Fibroblast of lung (primary cell): ENCODE results near the gene KIRREL3.

Experiments
- CTCF ChIP-seq, 2 donors: IDR thresholded peaks in 1 of 2; conservative IDR thresholded peaks in 1 of 2; 1 replicate in 1 of 2; 2 replicates in 1 of 2; pipeline ENCODE4 v1.5.1; 2011 to 2012; ENCODE audit warnings: low read length in 2 of 2, control low read depth in 1 of 2, inconsistent platforms in 1 of 2, low read depth in 1 of 2, mild to moderate bottlenecking in 1 of 2
- EZH2 ChIP-seq: IDR thresholded peaks from 2 replicates; pipeline ENCODE4 v1.5.1; 2012; ENCODE audit warnings: low read length, control low read depth, mild to moderate bottlenecking; ENCODE audit errors: missing control alignments

- TF ChIP-seq CTCF (conservative IDR thresholded peaks at IDR 0.05 in 1 of 2, IDR thresholded peaks at IDR 0.05 in 1 of 2; ENCODE audit: low read depth in 1 of 2, low read length in 2 of 2): no peak
- no peak for TF ChIP-seq EZH2
These were observed 344.8 kb downstream of the KIRREL3 start for GRCh38 chr11:126655807-126656128.
